ENCODE results near the gene CDPF1.

CDPF1 gene

GRCh38 chr22:46246178-46246577, 3.9 kb downstream of the CDPF1 start:
- H3K4me3 ChIP-seq (ENCODE audit: low read length) = no peak overlapping the region
- no peak overlapping the region for H3K4me2 ChIP-seq (ENCODE audit: low read length)
- H3K4me1 ChIP-seq (ENCODE audit: control insufficient read depth, insufficient read depth, low read length) = peaks cover 24% of the 10 kb centered on the region
- no peaks in the 10 kb centered on the region for H3K27me3 ChIP-seq (ENCODE audit: control insufficient read depth, insufficient read depth, low read length)
- no peak overlapping the region for H3K9ac ChIP-seq (ENCODE audit: low read depth, low read length)
- no peaks in the 10 kb centered on the region for H3K9me3 ChIP-seq (replicated peaks; ENCODE audit: low read length)
- peaks cover 10% of the 10 kb centered on the region for H3K36me3 ChIP-seq (ENCODE audit: insufficient read depth, low read length)

- no peaks in the 10 kb centered on the region for H3K9me3 ChIP-seq (replicated peaks; ENCODE audit: low read length)
- no peak overlapping the region for H3K4me3 ChIP-seq (ENCODE audit: low read length)
- H3K4me1 ChIP-seq (ENCODE audit: control insufficient read depth, insufficient read depth, low read length) = peaks cover 17% of the 10 kb centered on the region
- H3K4me2 ChIP-seq (ENCODE audit: low read length) = no peak overlapping the region
- H3K9ac ChIP-seq (ENCODE audit: low read depth, low read length) = no peak overlapping the region
- peaks cover 10% of the 10 kb centered on the region for H3K36me3 ChIP-seq (ENCODE audit: insufficient read depth, low read length)
- H3K27me3 ChIP-seq (ENCODE audit: control insufficient read depth, insufficient read depth, low read length) = no peaks in the 10 kb centered on the region
These were observed 4.6 kb downstream of the CDPF1 start for GRCh38 chr22:46245511-46245910.

GRCh38 chr22:46244771-46245170, 5.3 kb downstream of the CDPF1 start:
- H3K36me3 ChIP-seq (ENCODE audit: insufficient read depth, low read length) = peaks cover 10% of the 10 kb centered on the region
- H3K9me3 ChIP-seq (replicated peaks; ENCODE audit: low read length) = no peaks in the 10 kb centered on the region
- H3K9ac ChIP-seq (ENCODE audit: low read depth, low read length) = no peak overlapping the region
- H3K4me3 ChIP-seq (ENCODE audit: low read length) = no peak overlapping the region
- no peaks in the 10 kb centered on the region for H3K27me3 ChIP-seq (ENCODE audit: control insufficient read depth, insufficient read depth, low read length)
- peaks cover 14% of the 10 kb centered on the region for H3K4me1 ChIP-seq (ENCODE audit: control insufficient read depth, insufficient read depth, low read length)
- no peak overlapping the region for H3K4me2 ChIP-seq (ENCODE audit: low read length)

DNA sequence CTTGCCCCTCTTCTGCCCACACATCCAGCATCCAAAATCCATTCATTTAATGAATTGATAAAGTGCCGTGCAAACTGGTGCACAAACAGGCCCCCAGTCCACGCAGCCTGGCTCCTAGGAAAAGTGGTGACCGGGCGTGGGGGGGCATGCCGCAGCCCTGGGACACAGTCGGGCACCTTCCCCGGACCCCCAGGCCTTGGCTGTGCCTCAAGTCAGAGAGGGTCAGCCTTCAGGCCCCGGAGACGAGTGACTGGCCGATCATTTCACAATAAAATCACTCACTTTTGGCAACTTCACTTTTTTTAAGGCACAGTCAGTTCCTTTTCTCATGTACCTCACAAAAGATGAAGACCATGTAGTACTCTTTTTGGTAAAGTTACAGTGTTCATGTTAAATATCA, 8.0 kb downstream of the CDPF1 start:
- peaks cover 9% of the 10 kb centered on the region for H3K4me1 ChIP-seq (ENCODE audit: control insufficient read depth, insufficient read depth, low read length)
- no peak overlapping the region for H3K4me3 ChIP-seq (ENCODE audit: low read length)
- no peaks in the 10 kb centered on the region for H3K27me3 ChIP-seq (ENCODE audit: control insufficient read depth, insufficient read depth, low read length)

GRCh38 chr22:46241396-46242007, 8.6 kb downstream of the CDPF1 start:
- Histone ChIP-seq H3K9me3 (replicated peaks; ENCODE audit: low read length) (no peaks in the 10 kb centered on the region), H3K36me3 (ENCODE audit: insufficient read depth, low read length) (peaks cover 13% of the 10 kb centered on the region), H3K4me2 (ENCODE audit: low read length) (no peak overlapping the region), H3K9ac (ENCODE audit: low read depth, low read length) (no peak overlapping the region), H3K4me1 (ENCODE audit: control insufficient read depth, insufficient read depth, low read length) (peaks cover 9% of the 10 kb centered on the region), H3K27me3 (ENCODE audit: control insufficient read depth, insufficient read depth, low read length) (no peaks in the 10 kb centered on the region), H3K4me3 (ENCODE audit: low read length) (no peak overlapping the region)

More for the DNA sequence above, 8.0 kb downstream of the CDPF1 start:
- H3K9me3 ChIP-seq (replicated peaks; ENCODE audit: low read length) = no peaks in the 10 kb centered on the region
- no peak overlapping the region for H3K4me2 ChIP-seq (ENCODE audit: low read length)
- no peak overlapping the region for H3K9ac ChIP-seq (ENCODE audit: low read depth, low read length)
- H3K36me3 ChIP-seq (ENCODE audit: insufficient read depth, low read length) = peaks cover 16% of the 10 kb centered on the region

GRCh38 chr22:46240907-46241306, 9.2 kb downstream of the CDPF1 start:
- Histone ChIP-seq H3K27me3 (ENCODE audit: control insufficient read depth, insufficient read depth, low read length) (no peaks in the 10 kb centered on the region), H3K9me3 (replicated peaks; ENCODE audit: low read length) (no peaks in the 10 kb centered on the region), H3K9ac (ENCODE audit: low read depth, low read length) (no peak overlapping the region), H3K4me3 (ENCODE audit: low read length) (no peak overlapping the region), H3K4me2 (ENCODE audit: low read length) (no peak overlapping the region), H3K4me1 (ENCODE audit: control insufficient read depth, insufficient read depth, low read length) (peaks cover 8% of the 10 kb centered on the region), H3K36me3 (ENCODE audit: insufficient read depth, low read length) (peaks cover 11% of the 10 kb centered on the region)

DNA sequence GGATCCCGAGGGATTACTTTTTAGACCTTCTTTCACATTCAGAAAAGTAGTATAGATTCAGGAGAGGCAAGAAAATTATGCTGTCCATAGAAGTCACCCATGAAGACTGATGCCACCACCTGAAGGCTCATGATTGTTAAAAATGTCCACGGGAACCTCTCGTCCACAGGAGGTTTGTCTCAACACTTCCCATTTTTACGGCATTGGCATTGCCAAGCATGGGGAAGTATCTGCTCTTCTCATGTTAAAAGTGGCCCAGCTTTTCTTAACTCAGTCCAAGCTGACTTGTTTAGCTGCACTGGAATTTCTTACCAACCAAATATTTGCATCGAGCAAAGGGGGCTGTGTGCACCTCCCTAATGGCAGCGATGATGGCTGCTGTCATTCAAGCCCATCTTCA, 9.6 kb downstream of the CDPF1 start:
- H3K9ac ChIP-seq (ENCODE audit: low read depth, low read length) = no peak overlapping the region

DNA sequence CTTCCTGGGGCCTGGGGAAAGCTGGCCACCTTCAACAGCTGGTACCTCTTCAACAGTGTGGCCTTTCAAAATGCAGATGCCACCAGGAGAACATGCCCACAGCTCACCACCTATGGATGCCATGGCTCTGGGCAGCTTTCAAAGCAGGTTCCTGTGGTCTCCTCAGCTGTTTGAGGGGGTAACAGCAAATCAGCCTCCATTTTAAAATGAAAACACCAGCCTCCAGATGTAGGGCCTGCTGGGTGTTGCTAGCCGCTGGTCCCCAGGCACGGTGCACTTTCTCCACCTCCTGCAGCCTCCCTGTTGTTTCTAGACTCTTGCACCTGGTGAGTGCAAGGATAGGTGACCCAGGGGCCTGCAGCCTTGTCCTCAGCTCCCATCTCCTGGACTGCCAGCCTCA, 10.0 kb downstream of the CDPF1 start:
- Histone ChIP-seq H3K9ac (ENCODE audit: low read depth, low read length) (no peak overlapping the region), H3K4me1 (ENCODE audit: control insufficient read depth, insufficient read depth, low read length) (no peaks in the 10 kb centered on the region), H3K36me3 (ENCODE audit: insufficient read depth, low read length) (peaks cover 16% of the 10 kb centered on the region), H3K4me3 (ENCODE audit: low read length) (no peak overlapping the region), H3K27me3 (ENCODE audit: control insufficient read depth, insufficient read depth, low read length) (no peaks in the 10 kb centered on the region), H3K9me3 (replicated peaks; ENCODE audit: low read length) (no peaks in the 10 kb centered on the region), H3K4me2 (ENCODE audit: low read length) (no peak overlapping the region)

More for the DNA sequence above, 9.6 kb downstream of the CDPF1 start:
- H3K4me1 ChIP-seq (ENCODE audit: control insufficient read depth, insufficient read depth, low read length) = peaks cover 4% of the 10 kb centered on the region
- H3K36me3 ChIP-seq (ENCODE audit: insufficient read depth, low read length) = peaks cover 11% of the 10 kb centered on the region
- H3K4me3 ChIP-seq (ENCODE audit: low read length) = no peak overlapping the region
- H3K9me3 ChIP-seq (replicated peaks; ENCODE audit: low read length) = no peaks in the 10 kb centered on the region
- H3K4me2 ChIP-seq (ENCODE audit: low read length) = no peak overlapping the region
- H3K27me3 ChIP-seq (ENCODE audit: control insufficient read depth, insufficient read depth, low read length) = no peaks in the 10 kb centered on the region

GRCh38 chr22:46239261-46240048, 10.6 kb downstream of the CDPF1 start:
- no peak overlapping the region for H3K4me2 ChIP-seq (ENCODE audit: low read length)
- no peak overlapping the region for H3K9ac ChIP-seq (ENCODE audit: low read depth, low read length)
- no peaks in the 10 kb centered on the region for H3K9me3 ChIP-seq (replicated peaks; ENCODE audit: low read length)
- H3K4me1 ChIP-seq (ENCODE audit: control insufficient read depth, insufficient read depth, low read length) = no peaks in the 10 kb centered on the region
- H3K4me3 ChIP-seq (ENCODE audit: low read length) = no peak overlapping the region
- H3K36me3 ChIP-seq (ENCODE audit: insufficient read depth, low read length) = peaks cover 13% of the 10 kb centered on the region
- H3K27me3 ChIP-seq (ENCODE audit: control insufficient read depth, insufficient read depth, low read length) = no peaks in the 10 kb centered on the region

- Histone ChIP-seq H3K4me3 (ENCODE audit: low read length) (no peak overlapping the region), H3K36me3 (ENCODE audit: insufficient read depth, low read length) (peaks cover 12% of the 10 kb centered on the region), H3K4me1 (ENCODE audit: control insufficient read depth, insufficient read depth, low read length) (peaks cover 2% of the 10 kb centered on the region), H3K27me3 (ENCODE audit: control insufficient read depth, insufficient read depth, low read length) (no peaks in the 10 kb centered on the region), H3K9ac (ENCODE audit: low read depth, low read length) (no peak overlapping the region), H3K9me3 (replicated peaks; ENCODE audit: low read length) (no peaks in the 10 kb centered on the region), H3K4me2 (ENCODE audit: low read length) (no peak overlapping the region)
These were observed 11.6 kb downstream of the CDPF1 start for GRCh38 chr22:46238541-46238940.

- Histone ChIP-seq H3K4me2 (ENCODE audit: low read length) (no peak overlapping the region), H3K27me3 (ENCODE audit: control insufficient read depth, insufficient read depth, low read length) (no peaks in the 10 kb centered on the region), H3K9me3 (replicated peaks; ENCODE audit: low read length) (no peaks in the 10 kb centered on the region), H3K9ac (ENCODE audit: low read depth, low read length) (no peak overlapping the region), H3K36me3 (ENCODE audit: insufficient read depth, low read length) (peaks cover 12% of the 10 kb centered on the region), H3K4me3 (ENCODE audit: low read length) (no peak overlapping the region), H3K4me1 (ENCODE audit: control insufficient read depth, insufficient read depth, low read length) (peaks cover 11% of the 10 kb centered on the region)
These were observed 12.5 kb downstream of the CDPF1 start for GRCh38 chr22:46237453-46238124.
